ENCODE data around the gene TNFRSF8.

Gene TNFRSF8

DNA sequence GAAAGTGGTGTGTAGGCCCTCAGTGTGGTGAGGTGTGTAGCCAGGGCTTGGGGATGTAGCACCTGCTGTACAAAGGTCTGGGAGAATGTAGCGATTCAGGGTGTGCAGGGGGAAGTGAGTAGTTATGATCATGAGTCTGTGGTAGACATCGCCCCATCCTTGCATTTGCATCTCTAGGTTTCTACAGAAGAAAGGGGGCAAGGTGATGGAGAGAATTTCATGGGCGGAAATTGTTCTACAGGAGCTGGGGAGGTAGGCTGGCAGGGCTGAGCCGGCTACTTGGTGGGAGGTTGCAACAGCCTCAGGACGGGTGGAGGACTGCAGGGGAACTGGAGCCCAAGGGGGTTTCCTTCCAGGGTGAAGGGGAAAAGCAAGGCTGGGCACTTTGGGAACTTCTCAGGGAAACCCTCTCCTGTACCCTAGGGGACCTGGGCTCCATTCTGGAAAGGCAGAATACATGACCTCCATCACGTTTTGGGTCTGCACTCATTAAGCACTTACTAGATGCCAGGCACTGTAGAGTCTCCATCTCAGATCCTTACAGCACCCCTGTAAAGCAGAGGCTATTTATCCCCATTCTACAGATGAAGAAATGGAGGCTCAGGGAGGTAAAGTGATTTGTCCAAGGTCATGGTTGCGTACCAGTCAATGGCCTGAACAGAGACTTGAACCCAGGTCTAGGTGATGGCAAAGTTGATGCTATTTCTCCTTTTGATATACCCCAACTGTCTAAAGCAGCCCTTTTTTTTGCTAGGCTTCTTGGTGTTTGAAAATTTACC lies 89.2 kb downstream of the TNFRSF8 start:
- Histone ChIP-seq H3K4me3 (ENCODE audit: low read depth in 1 of 2, low read length in 1 of 2) (peak overlapping the region; percentile 49), H3K27ac (peak overlapping the region; percentile 100), H3K4me1 (ENCODE audit: control insufficient read depth in 1 of 2, insufficient read depth in 1 of 2, low read depth in 1 of 2, low read length in 1 of 2) (peaks cover 97% of the 10 kb centered on the region in 2 experiments), H3K27me3 (no peaks in the 10 kb centered on the region), H3K9me3 (no peaks in the 10 kb centered on the region), H3K36me3 (no peaks in the 10 kb centered on the region)
- TF ChIP-seq, protein P1, sequence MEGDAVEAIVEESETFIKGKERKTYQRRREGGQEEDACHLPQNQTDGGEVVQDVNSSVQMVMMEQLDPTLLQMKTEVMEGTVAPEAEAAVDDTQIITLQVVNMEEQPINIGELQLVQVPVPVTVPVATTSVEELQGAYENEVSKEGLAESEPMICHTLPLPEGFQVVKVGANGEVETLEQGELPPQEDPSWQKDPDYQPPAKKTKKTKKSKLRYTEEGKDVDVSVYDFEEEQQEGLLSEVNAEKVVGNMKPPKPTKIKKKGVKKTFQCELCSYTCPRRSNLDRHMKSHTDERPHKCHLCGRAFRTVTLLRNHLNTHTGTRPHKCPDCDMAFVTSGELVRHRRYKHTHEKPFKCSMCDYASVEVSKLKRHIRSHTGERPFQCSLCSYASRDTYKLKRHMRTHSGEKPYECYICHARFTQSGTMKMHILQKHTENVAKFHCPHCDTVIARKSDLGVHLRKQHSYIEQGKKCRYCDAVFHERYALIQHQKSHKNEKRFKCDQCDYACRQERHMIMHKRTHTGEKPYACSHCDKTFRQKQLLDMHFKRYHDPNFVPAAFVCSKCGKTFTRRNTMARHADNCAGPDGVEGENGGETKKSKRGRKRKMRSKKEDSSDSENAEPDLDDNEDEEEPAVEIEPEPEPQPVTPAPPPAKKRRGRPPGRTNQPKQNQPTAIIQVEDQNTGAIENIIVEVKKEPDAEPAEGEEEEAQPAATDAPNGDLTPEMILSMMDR (IDR thresholded peaks at IDR 0.05) = no peak

DNA sequence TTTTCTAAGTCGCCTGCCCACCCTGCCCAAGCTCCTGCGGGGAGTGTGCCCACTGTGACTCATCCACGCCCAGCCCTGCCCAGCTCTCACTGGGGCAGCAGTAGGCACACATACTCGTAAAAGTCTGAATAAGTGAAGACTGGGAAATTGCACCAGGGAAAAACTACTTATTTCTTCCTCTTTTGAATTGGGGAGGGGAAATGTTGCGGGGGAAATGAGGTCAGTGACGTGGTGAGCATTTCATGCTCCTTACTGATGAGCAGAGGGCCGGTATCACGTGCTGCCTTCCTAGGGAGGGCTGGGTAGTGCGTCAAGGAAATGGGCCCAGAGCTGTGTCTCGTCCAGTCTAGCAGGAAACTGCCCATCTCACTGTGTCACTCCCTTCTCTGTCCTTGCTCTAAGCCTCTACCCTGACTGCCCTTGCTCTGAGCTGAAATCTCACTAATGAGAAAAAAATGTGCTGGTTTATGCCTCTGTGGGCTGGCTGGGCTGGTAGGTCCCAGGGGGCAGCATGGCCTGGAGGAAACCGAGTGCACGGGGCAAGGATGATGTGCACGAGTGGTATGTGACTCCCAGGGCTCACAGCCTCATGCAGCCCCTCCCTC lies 90.2 kb downstream of the TNFRSF8 start:
- H3K36me3 ChIP-seq = no peaks in the 10 kb centered on the region
- H3K27ac ChIP-seq = peak overlapping the region; percentile 100
- peaks cover 97% of the 10 kb centered on the region in 2 experiments for H3K4me1 ChIP-seq (ENCODE audit: control insufficient read depth in 1 of 2, insufficient read depth in 1 of 2, low read depth in 1 of 2, low read length in 1 of 2)
- TF ChIP-seq, protein P1 (IDR thresholded peaks at IDR 0.05) = peak; percentile 53
- H3K4me3 ChIP-seq (ENCODE audit: low read depth in 1 of 2, low read length in 1 of 2) = peak overlapping the region; percentile 49
- no peaks in the 10 kb centered on the region for H3K9me3 ChIP-seq
- H3K27me3 ChIP-seq = no peaks in the 10 kb centered on the region

DNA sequence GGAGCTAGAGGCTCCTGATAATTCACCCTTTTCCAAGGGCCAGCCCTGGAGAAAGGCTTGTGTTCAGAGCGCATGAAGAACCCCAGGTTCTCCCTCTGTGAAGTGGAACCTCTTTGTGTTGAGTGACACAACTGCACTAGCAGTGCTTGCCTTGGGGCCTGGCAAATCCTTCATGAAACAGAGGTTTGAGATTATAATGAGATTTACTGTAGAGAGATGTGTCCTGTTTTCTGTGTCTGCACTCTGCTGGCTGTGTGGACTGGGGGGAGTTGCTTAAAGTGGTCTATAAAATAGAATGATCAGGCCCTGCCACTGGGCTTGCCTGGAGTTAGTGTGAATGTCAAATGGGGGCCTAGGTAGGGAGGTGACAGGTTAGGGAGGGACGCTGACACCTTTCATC lies 92.2 kb downstream of the TNFRSF8 start:
- Histone ChIP-seq H3K4me3 (ENCODE audit: low read depth in 1 of 2, low read length in 1 of 2) (no peak overlapping the region), H3K9me3 (no peaks in the 10 kb centered on the region), H3K36me3 (no peaks in the 10 kb centered on the region), H3K27me3 (no peaks in the 10 kb centered on the region), H3K4me1 (ENCODE audit: control insufficient read depth in 1 of 2, insufficient read depth in 1 of 2, low read depth in 1 of 2, low read length in 1 of 2) (peaks cover 97% of the 10 kb centered on the region in 2 experiments), H3K27ac (peak overlapping the region; percentile 100)
- TF ChIP-seq, protein P1 (IDR thresholded peaks at IDR 0.05) = no peak

GRCh38 chr1:12157366-12158231 lies 94.5 kb downstream of the TNFRSF8 start:
- TF ChIP-seq, protein P1 (IDR thresholded peaks at IDR 0.05) = no peak
- H3K27me3 ChIP-seq = no peaks in the 10 kb centered on the region
- H3K27ac ChIP-seq = peak overlapping the region; percentile 97
- no peaks in the 10 kb centered on the region for H3K36me3 ChIP-seq
- peak overlapping the region; percentile 32 to 44 for H3K4me3 ChIP-seq (ENCODE audit: low read depth in 1 of 2, low read length in 1 of 2)
- no peaks in the 10 kb centered on the region for H3K9me3 ChIP-seq
- peaks cover 97% of the 10 kb centered on the region in 2 experiments for H3K4me1 ChIP-seq (ENCODE audit: control insufficient read depth in 1 of 2, insufficient read depth in 1 of 2, low read depth in 1 of 2, low read length in 1 of 2)

DNA sequence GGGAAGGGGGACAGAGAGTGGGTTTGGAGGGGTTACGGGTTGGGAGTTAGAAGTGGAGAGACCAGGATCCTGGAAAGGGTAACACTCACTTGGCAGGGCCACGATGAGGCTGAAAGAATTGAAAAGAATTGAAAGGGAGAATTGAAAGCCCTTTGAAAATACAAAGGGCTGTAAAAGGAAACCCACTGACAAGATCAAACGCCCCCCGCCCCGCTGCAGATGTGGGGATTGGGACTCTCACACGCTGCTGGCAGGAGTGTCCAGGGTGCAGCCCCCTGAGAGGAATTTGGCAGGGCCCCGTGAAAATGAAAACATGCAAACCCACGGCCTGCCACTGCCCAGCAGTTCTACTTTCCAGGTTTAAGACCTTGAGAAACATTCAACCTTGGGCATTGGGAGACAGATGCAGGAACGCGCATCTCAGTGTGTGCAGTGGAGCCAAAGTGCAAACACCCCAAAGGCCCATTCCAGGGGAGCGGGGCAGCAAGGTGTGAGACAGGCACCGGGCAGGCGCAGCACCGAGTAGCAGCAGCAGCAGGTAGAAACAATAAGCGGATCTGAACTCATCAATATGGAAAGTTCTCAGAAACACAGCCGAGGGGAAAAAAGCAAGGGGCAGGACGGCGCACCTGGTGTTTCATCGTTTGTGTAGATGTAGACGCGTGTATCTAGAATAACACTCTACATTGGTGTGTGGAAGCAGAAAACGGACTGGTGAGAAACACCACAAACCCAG lies 95.4 kb downstream of the TNFRSF8 start:
- peaks cover 97% of the 10 kb centered on the region in 2 experiments for H3K4me1 ChIP-seq (ENCODE audit: control insufficient read depth in 1 of 2, insufficient read depth in 1 of 2, low read depth in 1 of 2, low read length in 1 of 2)
- peak overlapping the region; percentile 97 for H3K27ac ChIP-seq

More for the DNA sequence above, 95.4 kb downstream of the TNFRSF8 start:
- Histone ChIP-seq H3K9me3 (no peaks in the 10 kb centered on the region), H3K27me3 (no peaks in the 10 kb centered on the region), H3K4me3 (ENCODE audit: low read depth in 1 of 2, low read length in 1 of 2) (peak overlapping the region in 1 of 2 experiments; percentile 44), H3K36me3 (no peaks in the 10 kb centered on the region)
- TF ChIP-seq, protein P1 (IDR thresholded peaks at IDR 0.05) = no peak
